HL-60 (cell line): ENCODE data around the gene IRF3.

Source experiments
- GABPA ChIP-seq: IDR thresholded peaks from 2 replicates; pipeline ENCODE4 v1.6.1; 2012; ENCODE audit warnings: low read depth
- POLR2AphosphoS5 ChIP-seq: IDR thresholded peaks from 2 replicates; pipeline ENCODE4 v1.6.1; 2012; ENCODE audit warnings: low read depth
- REST ChIP-seq: IDR thresholded peaks from 2 replicates; pipeline ENCODE4 v1.6.1; 2012; ENCODE audit warnings: low read depth; ENCODE audit not compliant: insufficient replicate concordance
- SPI1 ChIP-seq: IDR thresholded peaks from 2 replicates; pipeline ENCODE4 v1.6.1; 2012; ENCODE audit warnings: low read depth, mild to moderate bottlenecking, borderline replicate concordance
- TF ChIP-seq, protein P1 (sequence below): IDR thresholded peaks from one replicate; pipeline ENCODE4 v1.5.1; 2011; ENCODE audit warnings: low read length, control low read depth, inconsistent platforms; ENCODE audit not compliant: insufficient read depth

DNA sequence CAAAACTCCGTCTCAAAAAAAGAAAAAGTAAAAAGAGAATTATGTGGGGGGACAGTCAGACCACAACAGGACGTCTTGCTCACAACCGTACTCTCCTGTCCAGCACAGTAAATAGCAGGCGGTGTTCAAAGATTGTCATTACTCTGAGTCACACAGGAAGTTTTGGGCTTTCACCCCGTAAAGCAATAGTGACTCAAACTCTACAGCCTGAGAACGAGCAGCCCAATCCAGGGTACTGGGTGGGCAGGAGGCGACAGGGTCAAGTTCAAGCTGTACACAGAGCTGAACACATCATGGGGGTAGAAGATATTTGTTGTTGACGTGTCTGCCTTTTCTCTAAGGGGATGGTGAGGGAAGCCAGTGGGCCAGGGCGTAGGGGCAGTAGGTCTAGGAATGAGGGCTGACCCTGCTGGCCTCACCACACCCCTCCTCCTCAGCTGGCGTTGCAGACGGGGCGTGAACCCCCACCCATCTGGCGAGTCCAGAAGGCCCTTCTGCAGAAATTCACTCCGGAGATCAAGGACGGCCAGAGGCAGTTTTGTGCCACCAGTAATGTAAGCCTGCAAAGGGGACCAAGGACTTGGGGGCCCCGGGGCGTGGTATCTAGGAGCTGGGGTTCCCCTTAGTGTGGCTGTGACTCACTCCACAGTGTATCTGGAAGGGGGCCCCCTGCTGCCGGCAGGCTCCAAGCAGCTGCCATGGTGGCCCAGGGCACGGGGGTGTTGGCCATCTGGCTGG lies 51.4 kb downstream of the IRF3 start:
- TF ChIP-seq, protein P1, sequence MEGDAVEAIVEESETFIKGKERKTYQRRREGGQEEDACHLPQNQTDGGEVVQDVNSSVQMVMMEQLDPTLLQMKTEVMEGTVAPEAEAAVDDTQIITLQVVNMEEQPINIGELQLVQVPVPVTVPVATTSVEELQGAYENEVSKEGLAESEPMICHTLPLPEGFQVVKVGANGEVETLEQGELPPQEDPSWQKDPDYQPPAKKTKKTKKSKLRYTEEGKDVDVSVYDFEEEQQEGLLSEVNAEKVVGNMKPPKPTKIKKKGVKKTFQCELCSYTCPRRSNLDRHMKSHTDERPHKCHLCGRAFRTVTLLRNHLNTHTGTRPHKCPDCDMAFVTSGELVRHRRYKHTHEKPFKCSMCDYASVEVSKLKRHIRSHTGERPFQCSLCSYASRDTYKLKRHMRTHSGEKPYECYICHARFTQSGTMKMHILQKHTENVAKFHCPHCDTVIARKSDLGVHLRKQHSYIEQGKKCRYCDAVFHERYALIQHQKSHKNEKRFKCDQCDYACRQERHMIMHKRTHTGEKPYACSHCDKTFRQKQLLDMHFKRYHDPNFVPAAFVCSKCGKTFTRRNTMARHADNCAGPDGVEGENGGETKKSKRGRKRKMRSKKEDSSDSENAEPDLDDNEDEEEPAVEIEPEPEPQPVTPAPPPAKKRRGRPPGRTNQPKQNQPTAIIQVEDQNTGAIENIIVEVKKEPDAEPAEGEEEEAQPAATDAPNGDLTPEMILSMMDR: no peak
- no peak for TF ChIP-seq REST
- no peak for TF ChIP-seq POLR2AphosphoS5
- TF ChIP-seq GABPA: no peak
- TF ChIP-seq SPI1: no peak
